Kidney (tissue), 14 donors: Measurements from ENCODE around the gene PPRC1. TPM values are rescaled to one million over a fixed set of nuclear protein-coding genes. Genes with fewer than 3 reads are reported as not detected.

Source experiments
- DNase-seq, 5 donors: peaks; one replicate each; pipeline ENCODE4 v3.0.0-alpha.2; 2013 to 2020
- FAIRE-seq: peaks from 2 replicates; lab custom pipeline; 2012; peaks lifted over from hg19 to GRCh38; lab: Jason Lieb, UNC
- H3K27ac ChIP-seq, 2 donors: one replicate each; pipeline ENCODE4 v1.7.0; 2013; ENCODE audit warnings: low read depth in 2 of 2, low read length in 2 of 2, inconsistent platforms in 1 of 2
- H3K27me3 ChIP-seq: one replicate; pipeline ENCODE4 v1.7.1; 2013; ENCODE audit warnings: low read length, inconsistent platforms; ENCODE audit not compliant: control insufficient read depth, insufficient read depth
- H3K36me3 ChIP-seq, 3 donors: one replicate each; pipeline versions ENCODE4 v1.7.0 to v1.7.1; 2013; ENCODE audit warnings: low read length in 3 of 3, control low read depth in 1 of 3, inconsistent platforms in 1 of 3; ENCODE audit not compliant: insufficient read depth in 3 of 3, control insufficient read depth in 2 of 3
- H3K4me1 ChIP-seq, 3 donors: one replicate each; pipeline versions ENCODE4 v1.7.0 to v1.7.1; 2013; ENCODE audit warnings: low read length in 3 of 3, inconsistent platforms in 1 of 3, low read depth in 1 of 3; ENCODE audit not compliant: control insufficient read depth in 2 of 3, insufficient read depth in 2 of 3
- H3K4me3 ChIP-seq, 3 donors: one replicate each; pipeline versions ENCODE4 v1.7.0 to v1.8.1; 2013; ENCODE audit warnings: low read length in 3 of 3, control low read depth in 1 of 3, inconsistent platforms in 1 of 3
- H3K9ac ChIP-seq, 3 donors: one replicate each; pipeline versions ENCODE4 v1.7.0 to v1.7.1; 2013; ENCODE audit warnings: low read length in 3 of 3, control low read depth in 1 of 3, inconsistent platforms in 1 of 3
- H3K9me3 ChIP-seq, 3 donors: one replicate each; pipeline versions ENCODE4 v1.7.0 to v1.7.1; 2013; ENCODE audit warnings: low read length in 3 of 3, control low read depth in 1 of 3, inconsistent platforms in 1 of 3; ENCODE audit not compliant: control insufficient read depth in 2 of 3, insufficient read depth in 1 of 3
- intact Hi-C: fragments of 100-400 bp; cut with DNase I; formaldehyde crosslinking; loops from one replicate; pipeline ENCODE4 v1.11.1; 2022
- polyA plus RNA-seq: library from polyadenylated mRNA; stranded (reverse); fragments of 350-450 nt; fragmentation: Illumina TruSeq; extraction: RNeasy Lipid Tissue Mini Kit (QIAGEN cat#74804); gene quantifications from one replicate; pipeline ENCODE4 v1.2.3, GENCODE V29; 2014; ENCODE audit warnings: low read depth, low replicate concordance; ENCODE audit not compliant: insufficient read depth
- total RNA-seq: library from RNA; stranded (reverse); fragmentation: NEBNext Ultra II Directional; extraction: Animal tissue kit (Norgen Biotek cat#: 25700); gene quantifications from one replicate; pipeline ENCODE4 v1.2.1, GENCODE V29; 2021
- TF ChIP-seq, protein P1 (sequence below): IDR thresholded peaks from 3 replicates; pipeline ENCODE4 v1.5.1; 2012; ENCODE audit warnings: mild to moderate bottlenecking, moderate library complexity, borderline replicate concordance; ENCODE audit not compliant: insufficient read depth; ENCODE audit errors: extremely low read depth
- donor health status: control.
- donor health status: control.
- donor health status: control.
- donor health status: control.
- donor health status: control.
- donor health status: DM: yes; HTN: yes; CAD: no.
- donor health status: Normal renal cell carcinoma (clear cell type).

PPRC1 gene
- total and polyA plus RNA-seq, 2 donors from 2014 or later, result 8.7 to 32.1 TPM

DNA sequence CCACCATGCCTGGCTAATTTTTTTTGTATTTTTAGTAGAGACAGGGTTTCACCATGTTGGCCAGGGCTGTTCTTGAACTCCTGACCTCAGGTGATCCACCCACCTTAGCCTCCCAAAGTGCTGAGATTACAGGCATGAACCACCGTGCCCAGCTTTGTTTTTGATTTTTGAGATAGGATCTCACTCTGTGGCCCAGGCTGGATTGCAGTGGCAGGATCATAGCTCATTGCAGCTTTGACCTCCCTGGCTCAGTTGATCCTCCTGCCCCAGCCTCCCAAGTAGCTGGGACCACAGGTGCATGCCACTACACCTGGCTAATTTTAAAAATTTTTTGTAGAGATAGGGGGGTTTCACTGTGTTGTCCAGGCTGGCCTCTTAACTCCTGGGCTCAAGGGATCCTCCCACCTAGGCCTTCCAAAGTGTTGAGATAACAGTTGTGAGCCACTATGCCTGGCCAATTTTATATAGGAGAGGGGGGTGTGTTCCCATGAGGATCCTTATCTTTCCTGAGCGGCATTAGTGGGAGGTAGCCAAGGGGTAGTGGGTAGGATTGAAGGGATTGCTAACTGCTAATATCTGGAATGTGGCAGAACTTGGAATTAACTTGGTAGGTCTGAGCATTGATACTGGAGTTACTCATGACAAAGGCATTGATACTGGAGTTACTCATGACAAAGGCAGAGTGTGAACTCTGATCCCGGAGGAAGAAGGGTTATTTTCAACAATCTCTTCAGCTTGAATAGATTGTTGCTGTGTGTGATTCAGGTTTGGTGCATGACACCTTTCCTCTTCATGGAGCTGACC, 18.3 kb downstream of the PPRC1 start:
- FAIRE-seq (no peak), DNase-seq (peak in 1 of 5 donors; percentile 26)
- Histone ChIP-seq H3K4me1 (peaks cover 0 to 9% (median 7%) of the 10 kb centered on the region in 3 donors), H3K4me3 (peak overlapping the region; percentile 47 to 100 (median 89)), H3K9me3 (no peaks in the 10 kb centered on the region), H3K27ac (peak overlapping the region; percentile 86 to 91), H3K9ac (peak overlapping the region in 1 of 3 donors; percentile 28), H3K27me3 (no peaks in the 10 kb centered on the region), H3K36me3 (peaks cover 0 to 20% (median 13%) of the 10 kb centered on the region in 3 donors)
- TF ChIP-seq, protein P1, sequence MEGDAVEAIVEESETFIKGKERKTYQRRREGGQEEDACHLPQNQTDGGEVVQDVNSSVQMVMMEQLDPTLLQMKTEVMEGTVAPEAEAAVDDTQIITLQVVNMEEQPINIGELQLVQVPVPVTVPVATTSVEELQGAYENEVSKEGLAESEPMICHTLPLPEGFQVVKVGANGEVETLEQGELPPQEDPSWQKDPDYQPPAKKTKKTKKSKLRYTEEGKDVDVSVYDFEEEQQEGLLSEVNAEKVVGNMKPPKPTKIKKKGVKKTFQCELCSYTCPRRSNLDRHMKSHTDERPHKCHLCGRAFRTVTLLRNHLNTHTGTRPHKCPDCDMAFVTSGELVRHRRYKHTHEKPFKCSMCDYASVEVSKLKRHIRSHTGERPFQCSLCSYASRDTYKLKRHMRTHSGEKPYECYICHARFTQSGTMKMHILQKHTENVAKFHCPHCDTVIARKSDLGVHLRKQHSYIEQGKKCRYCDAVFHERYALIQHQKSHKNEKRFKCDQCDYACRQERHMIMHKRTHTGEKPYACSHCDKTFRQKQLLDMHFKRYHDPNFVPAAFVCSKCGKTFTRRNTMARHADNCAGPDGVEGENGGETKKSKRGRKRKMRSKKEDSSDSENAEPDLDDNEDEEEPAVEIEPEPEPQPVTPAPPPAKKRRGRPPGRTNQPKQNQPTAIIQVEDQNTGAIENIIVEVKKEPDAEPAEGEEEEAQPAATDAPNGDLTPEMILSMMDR, result no peak
- intact Hi-C loops, result no loop called here

DNA sequence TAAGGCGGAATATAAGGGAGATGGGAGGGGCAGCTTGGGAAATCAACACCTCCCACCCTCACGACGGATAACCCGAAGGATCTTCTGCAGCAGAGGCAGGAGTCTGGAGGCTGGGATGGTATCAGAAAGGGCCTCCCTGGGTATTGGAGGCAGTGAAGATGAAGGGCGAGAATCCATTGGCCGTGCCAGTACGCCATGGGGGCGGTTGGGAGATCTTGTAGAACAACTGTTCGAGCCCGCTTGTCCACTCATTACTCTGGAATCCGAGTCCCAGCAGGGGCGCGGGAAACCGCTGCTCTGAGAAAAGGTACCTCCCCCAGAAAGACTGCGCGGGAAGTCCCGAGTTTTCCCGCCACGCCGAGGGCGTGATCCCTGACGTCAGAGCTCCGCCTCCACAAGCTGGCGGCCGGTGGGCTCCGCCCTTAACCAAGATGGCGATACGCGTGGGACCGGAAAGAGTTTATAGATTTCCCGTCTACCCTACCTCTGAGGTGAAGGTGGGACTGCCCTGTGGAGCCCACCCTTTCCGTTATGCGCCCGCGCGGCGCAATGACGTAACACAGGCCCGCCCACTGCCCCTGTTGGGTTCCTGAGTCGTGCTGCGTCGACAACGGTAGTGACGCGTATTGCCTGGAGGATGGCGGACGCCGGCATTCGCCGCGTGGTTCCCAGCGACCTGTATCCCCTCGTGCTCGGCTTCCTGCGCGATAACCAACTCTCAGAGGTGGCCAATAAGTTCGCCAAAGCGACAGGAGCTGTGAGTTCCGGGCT, 19.1 kb downstream of the PPRC1 start, which contains the start of gene NOLC1:
NOLC1 (plus strand) TSS at position 616 of the 771 bp plus-strand sequence; CDS start at position 638, 22 bp downstream.
- TF ChIP-seq, protein P1, result peak; percentile 10
- intact Hi-C loops, result no loop called here
- Histone ChIP-seq H3K9ac (peak within 1 kb of the TSS; percentile 78 to 97 (median 97)), H3K36me3 (peaks cover 0 to 24% (median 13%) of the 10 kb centered on the region in 3 donors), H3K4me3 (peak within 1 kb of the TSS; percentile 81 to 100 (median 89)), H3K27ac (peak within 1 kb of the TSS; percentile 92 to 94), H3K9me3 (no peaks in the 10 kb centered on the region), H3K4me1 (peaks cover 0 to 9% (median 7%) of the 10 kb centered on the region in 3 donors), H3K27me3 (no peaks in the 10 kb centered on the region)
- FAIRE-seq, result peak; percentile 97
- DNase-seq, result peak; percentile 99 to 100 (median 99)

DNA sequence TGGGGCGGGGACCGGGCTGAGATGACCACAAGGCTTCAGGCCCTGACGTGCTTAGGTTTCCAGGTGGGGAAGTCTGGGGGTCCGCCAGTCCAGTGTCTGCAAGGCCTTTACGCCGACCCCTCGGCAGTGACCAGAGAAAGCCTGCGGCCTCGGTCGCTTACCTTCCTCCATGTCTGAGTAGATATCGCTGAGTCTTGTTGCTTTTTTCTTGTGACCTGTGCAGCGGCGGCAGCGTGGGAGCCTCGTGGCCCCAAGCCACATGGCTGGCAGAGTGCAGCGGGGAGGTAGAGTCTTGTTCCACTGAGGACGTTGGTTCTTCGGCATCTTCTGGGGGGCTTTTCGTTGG, 19.7 kb downstream of the PPRC1 start:
- intact Hi-C loops, result no loop called here

More for the DNA sequence above, 19.7 kb downstream of the PPRC1 start:
- H3K27ac ChIP-seq, result peak overlapping the region; percentile 92 to 94
- H3K9me3 ChIP-seq, result no peaks in the 10 kb centered on the region
- H3K4me3 ChIP-seq, result peak overlapping the region; percentile 81 to 100 (median 89)
- TF ChIP-seq, protein P1, result no peak
- peaks cover 0 to 9% (median 7%) of the 10 kb centered on the region in 3 donors for H3K4me1 ChIP-seq
- H3K9ac ChIP-seq, result peak overlapping the region; percentile 78 to 97 (median 97)
- DNase-seq (no peak), FAIRE-seq (no peak)
- H3K36me3 ChIP-seq, result peaks cover 4 to 28% (median 15%) of the 10 kb centered on the region in 3 donors
- H3K27me3 ChIP-seq, result no peaks in the 10 kb centered on the region
